PC-3 (cell line): ENCODE measurements around the gene FGF1.

Experiments
- EZH2phosphoT487 ChIP-seq: fragments of 300-600 bp; sonication (generic); IDR thresholded peaks from 2 replicates; pipeline ENCODE4 v1.6.1; 2018; ENCODE audit warnings: mild to moderate bottlenecking, antibody characterized with exemption, low read length, borderline replicate concordance
- TF ChIP-seq, protein P1 (sequence below): fragments of 300-600 bp; sonication (generic); conservative IDR thresholded peaks from 2 replicates; pipeline ENCODE4 v1.5.1; 2017; ENCODE audit warnings: antibody characterized with exemption, low read depth, mild to moderate bottlenecking, low read length

DNA sequence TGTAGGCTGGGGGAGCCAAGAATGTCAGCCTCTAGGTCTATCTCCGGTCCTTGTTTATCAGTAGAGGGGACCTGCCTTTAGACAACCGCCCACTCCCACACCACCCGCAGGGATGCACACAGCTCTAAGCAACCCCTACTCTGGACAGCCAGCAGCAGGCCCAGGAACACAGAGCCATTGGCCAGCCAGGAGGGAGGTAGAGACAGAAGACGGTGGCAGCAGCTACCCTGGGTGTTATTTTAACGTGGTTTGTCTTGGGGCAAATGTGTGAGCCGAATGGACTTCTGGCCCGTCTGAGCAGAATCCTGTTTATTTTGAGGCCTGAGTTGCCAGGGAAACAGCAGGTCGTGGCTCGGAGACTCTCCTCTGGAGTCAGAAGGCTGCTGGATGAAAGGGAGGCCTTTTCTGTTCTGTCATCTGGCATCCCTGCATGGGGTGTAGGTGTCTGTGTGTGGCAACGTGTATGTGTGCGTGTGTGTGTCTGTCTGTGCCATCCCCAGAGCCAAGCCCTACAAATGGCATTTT, 382 bp upstream of the FGF1 start:
- TF ChIP-seq, protein P1, sequence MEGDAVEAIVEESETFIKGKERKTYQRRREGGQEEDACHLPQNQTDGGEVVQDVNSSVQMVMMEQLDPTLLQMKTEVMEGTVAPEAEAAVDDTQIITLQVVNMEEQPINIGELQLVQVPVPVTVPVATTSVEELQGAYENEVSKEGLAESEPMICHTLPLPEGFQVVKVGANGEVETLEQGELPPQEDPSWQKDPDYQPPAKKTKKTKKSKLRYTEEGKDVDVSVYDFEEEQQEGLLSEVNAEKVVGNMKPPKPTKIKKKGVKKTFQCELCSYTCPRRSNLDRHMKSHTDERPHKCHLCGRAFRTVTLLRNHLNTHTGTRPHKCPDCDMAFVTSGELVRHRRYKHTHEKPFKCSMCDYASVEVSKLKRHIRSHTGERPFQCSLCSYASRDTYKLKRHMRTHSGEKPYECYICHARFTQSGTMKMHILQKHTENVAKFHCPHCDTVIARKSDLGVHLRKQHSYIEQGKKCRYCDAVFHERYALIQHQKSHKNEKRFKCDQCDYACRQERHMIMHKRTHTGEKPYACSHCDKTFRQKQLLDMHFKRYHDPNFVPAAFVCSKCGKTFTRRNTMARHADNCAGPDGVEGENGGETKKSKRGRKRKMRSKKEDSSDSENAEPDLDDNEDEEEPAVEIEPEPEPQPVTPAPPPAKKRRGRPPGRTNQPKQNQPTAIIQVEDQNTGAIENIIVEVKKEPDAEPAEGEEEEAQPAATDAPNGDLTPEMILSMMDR, result no peak
- TF ChIP-seq EZH2phosphoT487, result no peak
